ENCODE results near the gene ZNF322.
"Not testable (repeated sequence)": the region's sequence is repeated elsewhere in the genome, so short reads cannot be mapped to it uniquely, and the experiment has no call there.

The ZNF322 gene

GRCh38 chr6:26659042-26659999, at the start of gene ZNF322:
TSS of gene ZNF322 (minus strand) at chr6:26659746. CDS start at chr6:26638553, 21,193 bp downstream.
- peak; percentile 92 for DNase-seq

GRCh38 chr6:26705780-26706179, 46.2 kb upstream of the ZNF322 start:
- DNase-seq = not testable (repeated sequence)

DNA sequence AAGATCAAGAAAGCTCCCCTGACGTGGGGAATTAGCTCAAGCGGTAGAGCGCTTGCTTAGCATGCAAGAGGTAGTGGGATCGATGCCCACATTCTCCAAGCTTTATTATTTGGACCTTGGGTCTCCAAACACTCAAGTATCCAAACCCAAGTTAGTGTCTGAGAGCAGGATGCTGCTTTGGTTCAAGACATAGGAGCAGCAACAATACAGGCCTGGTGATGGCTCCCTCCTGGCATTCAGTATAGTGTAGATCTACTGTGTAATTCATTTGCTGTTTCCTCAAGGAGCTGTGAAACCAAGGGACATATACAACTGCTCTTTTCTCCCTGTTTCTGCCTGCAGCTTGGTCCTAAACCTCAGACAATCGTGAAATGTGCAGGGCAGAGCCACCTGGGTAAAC, 45.8 kb upstream of the ZNF322 start:
- not testable (repeated sequence) for DNase-seq

- DNase-seq = not testable (repeated sequence)
Measured at GRCh38 chr6:26701023-26701747, 41.6 kb upstream of the ZNF322 start.

GRCh38 chr6:26697496-26697895, 38.0 kb upstream of the ZNF322 start:
- not testable (repeated sequence) for DNase-seq

- not testable (repeated sequence) for DNase-seq
Measured at GRCh38 chr6:26689324-26689947, 29.9 kb upstream of the ZNF322 start.

- DNase-seq = not testable (repeated sequence)
Measured at GRCh38 chr6:26682435-26683042, 23.0 kb upstream of the ZNF322 start.

DNA sequence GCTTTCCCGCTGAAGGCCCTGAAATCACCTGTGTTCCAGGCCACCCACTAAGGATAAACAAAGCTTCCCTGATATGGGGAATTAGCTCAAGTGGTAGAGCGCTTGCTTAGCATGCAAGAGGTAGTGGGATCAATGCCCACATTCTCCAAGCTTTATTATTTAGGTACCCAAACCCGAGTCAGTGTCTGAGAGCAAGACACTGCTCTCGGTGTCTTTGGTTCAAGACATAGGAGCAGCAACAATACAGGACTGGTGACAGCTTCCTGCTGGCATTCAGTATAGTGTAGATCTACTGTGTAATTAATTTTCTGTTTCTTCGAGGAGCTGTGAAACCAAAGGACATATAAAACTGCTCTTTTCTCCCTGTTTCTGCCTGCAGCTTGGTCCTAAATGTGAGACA, 13.7 kb upstream of the ZNF322 start:
- DNase-seq = not testable (repeated sequence)

GRCh38 chr6:26670558-26670957, 11.0 kb upstream of the ZNF322 start:
- DNase-seq = not testable (repeated sequence)

DNA sequence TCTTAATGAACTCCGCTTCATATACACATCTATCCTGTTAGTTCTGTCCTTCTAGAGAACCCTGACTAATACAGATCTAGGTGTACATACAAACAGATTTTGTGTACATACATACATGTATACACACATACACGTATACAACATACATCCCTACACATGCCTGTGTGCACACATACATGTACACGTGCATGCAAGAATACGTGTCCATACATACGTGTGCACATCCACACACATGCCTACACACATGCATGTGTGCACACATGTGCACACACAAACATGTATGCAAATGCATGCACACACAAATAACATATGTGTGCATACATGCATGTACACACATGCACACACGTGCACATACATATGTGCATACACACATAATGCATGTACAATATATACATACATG, 10.5 kb upstream of the ZNF322 start:
- not testable (repeated sequence) for DNase-seq

DNA sequence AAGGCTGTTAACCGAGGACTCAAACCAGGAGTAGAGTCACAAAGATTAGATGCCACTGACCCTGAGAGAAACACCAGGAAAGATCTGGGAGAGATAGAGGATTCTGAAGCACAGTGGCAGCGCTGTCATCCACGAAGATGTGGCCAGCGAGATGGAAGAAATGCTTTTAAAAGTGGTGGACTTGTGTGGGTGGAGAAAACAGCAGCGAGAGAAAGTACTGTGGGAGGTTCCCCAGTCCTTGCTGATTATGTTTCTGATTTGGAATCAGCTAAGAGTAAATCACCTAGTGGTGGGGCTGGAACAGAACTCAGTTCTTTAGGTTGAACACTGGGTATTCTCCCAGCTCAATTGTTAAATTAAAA, 435 bp upstream of the ZNF322 start:
- peak; percentile 4 for DNase-seq

GRCh38 chr6:26657256-26657655, 2.3 kb downstream of the ZNF322 start:
- no peak for DNase-seq

- no peak for DNase-seq
Measured at GRCh38 chr6:26653007-26653406, 6.5 kb downstream of the ZNF322 start.

GRCh38 chr6:26651133-26651781, 8.3 kb downstream of the ZNF322 start:
- no peak for DNase-seq

- no peak for DNase-seq
Measured at GRCh38 chr6:26646074-26646473, 13.5 kb downstream of the ZNF322 start.

GRCh38 chr6:26640806-26641205, 18.7 kb downstream of the ZNF322 start:
- DNase-seq = no peak

GRCh38 chr6:26629359-26629758, 30.2 kb downstream of the ZNF322 start:
- DNase-seq = no peak

- no peak for DNase-seq
Measured at GRCh38 chr6:26627843-26628242, 31.7 kb downstream of the ZNF322 start.

- DNase-seq = no peak
Measured at GRCh38 chr6:26624557-26624956, 35.0 kb downstream of the ZNF322 start.

GRCh38 chr6:26623339-26623859, 36.1 kb downstream of the ZNF322 start:
- no peak for DNase-seq

DNA sequence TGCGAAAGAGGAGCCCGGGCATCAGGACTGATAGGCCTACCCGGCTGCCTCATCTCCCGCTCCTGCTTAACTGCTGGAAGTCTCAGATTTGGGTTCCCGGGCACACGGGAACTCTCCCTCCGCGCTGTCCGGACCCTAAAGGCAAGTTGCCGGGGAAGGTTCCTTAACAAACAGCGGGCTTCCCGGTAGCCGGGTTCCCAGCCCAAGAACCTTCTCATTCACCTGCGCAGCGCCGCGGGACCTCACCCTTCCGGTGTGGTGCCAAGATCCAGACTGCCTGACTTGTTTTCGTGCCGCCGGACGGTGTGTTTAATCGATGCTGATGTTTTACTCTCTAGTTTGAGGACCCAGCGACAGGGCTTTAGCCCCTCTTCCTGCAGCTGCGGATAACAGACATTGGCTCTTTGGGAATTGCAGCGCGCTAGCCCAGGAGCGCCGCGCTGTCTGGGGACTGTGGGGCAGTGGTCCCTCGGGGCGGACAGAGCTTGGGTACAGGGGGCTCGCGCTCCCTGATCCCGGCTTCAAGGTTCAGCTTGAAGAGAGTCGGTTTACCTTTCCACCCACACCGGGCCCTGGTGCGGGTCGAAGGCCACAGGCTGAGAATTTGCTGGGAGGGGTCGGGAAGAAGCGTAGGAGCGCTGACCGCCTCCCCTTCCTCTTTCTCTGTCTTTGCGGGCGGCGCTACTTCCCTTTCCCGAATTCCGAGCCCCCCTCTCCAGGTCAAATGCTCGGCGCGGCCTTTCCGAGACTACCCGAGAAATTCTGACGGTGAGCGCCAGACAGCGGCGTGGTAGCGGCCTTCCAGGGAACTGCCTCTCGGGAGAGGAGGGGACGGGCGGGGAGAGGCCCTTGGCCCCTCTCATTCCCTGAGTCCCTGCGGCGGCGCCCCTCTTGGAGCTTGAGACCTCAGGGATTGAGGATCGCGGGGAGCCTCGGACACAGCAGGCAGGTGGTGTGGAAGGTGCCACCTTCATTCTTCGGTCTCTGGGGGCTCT, 45.6 kb downstream of the ZNF322 start:
- peak; percentile 58 for DNase-seq

Data from CD4-positive, alpha-beta T cell treated with Interleukin-6 for 4 hours (primary cell).